HEK293 (cell line): Measurements from ENCODE around the gene ISG20L2.
A peak's percentile ranks its signal among the peaks of the same experiment; 100 is the strongest.

ENCODE experiments used
- CTCF ChIA-PET: fragments of 350-600 bp; formaldehyde crosslinking; extraction: SDS; loops from one replicate; lab custom pipeline; 2021; ENCODE audit warnings: antibody characterized with exemption; lab: Yijun Ruan, JAX
- POLR2A ChIA-PET: fragments of 300-600 bp; formaldehyde crosslinking; extraction: SDS; loops from one replicate; lab custom pipeline; 2020; ENCODE audit warnings: antibody characterized with exemption, inconsistent platforms; lab: Yijun Ruan, JAX
- H3K27ac ChIP-seq: fragments of 200-500 bp; sonication (Bioruptor generic); 2 replicates; pipeline ENCODE4 v1.5.1; 2014; ENCODE audit warnings: low read depth, low read length, control low read depth, inconsistent platforms; ENCODE audit errors: extremely low read depth
- H3K36me3 ChIP-seq, 2 experiments: fragments of 200-500 bp in 1 of 2; sonication (Bioruptor generic) in 1 of 2; 1 replicate in 1 of 2; 2 replicates in 1 of 2; pipeline ENCODE4 v1.5.1; 2014 to 2017; ENCODE audit warnings: inconsistent platforms in 2 of 2, low read length in 2 of 2; ENCODE audit not compliant: control insufficient read depth in 2 of 2, insufficient read depth in 1 of 2
- H3K4me1 ChIP-seq: fragments of 200-500 bp; sonication (Bioruptor generic); 2 replicates; pipeline ENCODE4 v1.5.1; 2014; ENCODE audit warnings: mild to moderate bottlenecking, low read length, inconsistent platforms; ENCODE audit not compliant: control insufficient read depth, insufficient read depth
- H3K4me3 ChIP-seq: 2 replicates; pipeline ENCODE4 v1.5.1; 2011; ENCODE audit warnings: low read depth, mild to moderate bottlenecking, control low read depth, low read length, moderate library complexity
- H3K9me3 ChIP-seq: fragments of 200-500 bp; sonication (Bioruptor generic); 2 replicates; pipeline ENCODE4 v1.5.1; 2014; ENCODE audit warnings: low read depth, low read length, inconsistent platforms; ENCODE audit not compliant: control insufficient read depth, insufficient read depth
- EGR2 ChIP-seq: fragments of 450-650 bp; formaldehyde crosslinking; IDR thresholded peaks from 2 replicates; pipeline ENCODE4 v1.5.1; 2016; ENCODE audit warnings: low read depth, missing biosample characterization, missing genetic modification characterization
- GLI2 ChIP-seq: fragments of 450-650 bp; formaldehyde crosslinking; IDR thresholded peaks from 2 replicates; pipeline ENCODE4; 2017; ENCODE audit warnings: missing biosample characterization, missing genetic modification characterization, low read depth, borderline replicate concordance
- GLIS1 ChIP-seq: fragments of 450-650 bp; formaldehyde crosslinking; IDR thresholded peaks from 2 replicates; pipeline ENCODE4 v1.5.1; 2016; ENCODE audit warnings: missing biosample characterization, missing genetic modification characterization
- IKZF3 ChIP-seq: fragments of 450-650 bp; IDR thresholded peaks from 2 replicates; pipeline ENCODE4 v1.5.0; 2018; ENCODE audit warnings: missing biosample characterization, mild to moderate bottlenecking, missing genetic modification characterization, moderate library complexity
- KLF1 ChIP-seq: fragments of 450-650 bp; formaldehyde crosslinking; IDR thresholded peaks from 2 replicates; pipeline ENCODE4 v1.5.1; 2016; ENCODE audit warnings: missing biosample characterization, missing genetic modification characterization
- KLF7 ChIP-seq: fragments of 450-650 bp; formaldehyde crosslinking; IDR thresholded peaks from 2 replicates; pipeline ENCODE4 v1.5.1; 2016; ENCODE audit warnings: missing biosample characterization, missing genetic modification characterization, borderline replicate concordance
- SP2 ChIP-seq: fragments of 450-650 bp; formaldehyde crosslinking; IDR thresholded peaks from 2 replicates; pipeline ENCODE4 v1.5.1; 2016; ENCODE audit warnings: missing biosample characterization, missing genetic modification characterization
- SP7 ChIP-seq: fragments of 450-650 bp; formaldehyde crosslinking; IDR thresholded peaks from 2 replicates; pipeline ENCODE4 v1.5.1; 2016; ENCODE audit warnings: missing biosample characterization, missing genetic modification characterization
- WT1 ChIP-seq: fragments of 450-650 bp; formaldehyde crosslinking; IDR thresholded peaks from 2 replicates; pipeline ENCODE4 v1.5.1; 2016; ENCODE audit warnings: missing biosample characterization, missing genetic modification characterization
- ZFHX2 ChIP-seq: fragments of 450-650 bp; formaldehyde crosslinking; conservative IDR thresholded peaks from 2 replicates; pipeline ENCODE4 v1.5.1; 2016; ENCODE audit warnings: missing biosample characterization, missing genetic modification characterization
- ZIC2 ChIP-seq: fragments of 450-650 bp; formaldehyde crosslinking; IDR thresholded peaks from 2 replicates; pipeline ENCODE4 v1.5.1; 2016; ENCODE audit warnings: missing biosample characterization, missing genetic modification characterization
- ZNF169 ChIP-seq: fragments of 450-650 bp; formaldehyde crosslinking; IDR thresholded peaks from 2 replicates; pipeline ENCODE4 v1.5.1; 2016; ENCODE audit warnings: missing biosample characterization, missing genetic modification characterization
- ZNF335 ChIP-seq: fragments of 450-650 bp; formaldehyde crosslinking; conservative IDR thresholded peaks from 2 replicates; pipeline ENCODE4 v1.5.1; 2016; ENCODE audit warnings: missing biosample characterization, missing genetic modification characterization
- ZNF423 ChIP-seq: fragments of 450-650 bp; formaldehyde crosslinking; IDR thresholded peaks from 2 replicates; pipeline ENCODE4 v1.5.1; 2016; ENCODE audit warnings: missing biosample characterization, missing genetic modification characterization
- ZNF548 ChIP-seq: fragments of 450-650 bp; formaldehyde crosslinking; IDR thresholded peaks from 2 replicates; pipeline ENCODE4 v1.5.1; 2016; ENCODE audit warnings: missing biosample characterization, missing genetic modification characterization
- ZNF571 ChIP-seq: fragments of 450-650 bp; formaldehyde crosslinking; IDR thresholded peaks from 2 replicates; pipeline ENCODE4 v1.5.0; 2017; ENCODE audit warnings: missing biosample characterization, missing genetic modification characterization
- ZNF600 ChIP-seq: fragments of 450-650 bp; formaldehyde crosslinking; IDR thresholded peaks from 2 replicates; pipeline ENCODE4 v1.5.1; 2016; ENCODE audit warnings: missing biosample characterization, missing genetic modification characterization
- TF ChIP-seq, protein P1 (sequence below): fragments of 450-650 bp; formaldehyde crosslinking; IDR thresholded peaks from 2 replicates; pipeline ENCODE4 v1.5.1; 2016; ENCODE audit warnings: missing biosample characterization, missing genetic modification characterization
- TF ChIP-seq, protein P2 (sequence below): fragments of 450-650 bp; formaldehyde crosslinking; IDR thresholded peaks from 2 replicates; pipeline ENCODE4 v1.5.1; 2016; ENCODE audit warnings: missing biosample characterization, missing genetic modification characterization
- TF ChIP-seq, protein P3 (sequence below): fragments of 450-650 bp; formaldehyde crosslinking; conservative IDR thresholded peaks from 2 replicates; pipeline ENCODE4 v1.5.1; 2016; ENCODE audit warnings: low read depth, missing biosample characterization, missing genetic modification characterization
- TF ChIP-seq, protein P4 (sequence below): fragments of 450-650 bp; formaldehyde crosslinking; IDR thresholded peaks from 2 replicates; pipeline ENCODE4 v1.5.1; 2016; ENCODE audit warnings: missing biosample characterization, missing genetic modification characterization
- TF ChIP-seq, protein P5 (sequence below): fragments of 450-650 bp; formaldehyde crosslinking; IDR thresholded peaks from 2 replicates; pipeline ENCODE4 v1.5.1; 2017; ENCODE audit warnings: missing biosample characterization, mild to moderate bottlenecking, missing genetic modification characterization, moderate library complexity
- TF ChIP-seq, protein P6 (sequence below): fragments of 450-650 bp; formaldehyde crosslinking; IDR thresholded peaks from 2 replicates; pipeline ENCODE4 v1.5.1; 2017; ENCODE audit warnings: missing biosample characterization, missing genetic modification characterization

The ISG20L2 gene

DNA sequence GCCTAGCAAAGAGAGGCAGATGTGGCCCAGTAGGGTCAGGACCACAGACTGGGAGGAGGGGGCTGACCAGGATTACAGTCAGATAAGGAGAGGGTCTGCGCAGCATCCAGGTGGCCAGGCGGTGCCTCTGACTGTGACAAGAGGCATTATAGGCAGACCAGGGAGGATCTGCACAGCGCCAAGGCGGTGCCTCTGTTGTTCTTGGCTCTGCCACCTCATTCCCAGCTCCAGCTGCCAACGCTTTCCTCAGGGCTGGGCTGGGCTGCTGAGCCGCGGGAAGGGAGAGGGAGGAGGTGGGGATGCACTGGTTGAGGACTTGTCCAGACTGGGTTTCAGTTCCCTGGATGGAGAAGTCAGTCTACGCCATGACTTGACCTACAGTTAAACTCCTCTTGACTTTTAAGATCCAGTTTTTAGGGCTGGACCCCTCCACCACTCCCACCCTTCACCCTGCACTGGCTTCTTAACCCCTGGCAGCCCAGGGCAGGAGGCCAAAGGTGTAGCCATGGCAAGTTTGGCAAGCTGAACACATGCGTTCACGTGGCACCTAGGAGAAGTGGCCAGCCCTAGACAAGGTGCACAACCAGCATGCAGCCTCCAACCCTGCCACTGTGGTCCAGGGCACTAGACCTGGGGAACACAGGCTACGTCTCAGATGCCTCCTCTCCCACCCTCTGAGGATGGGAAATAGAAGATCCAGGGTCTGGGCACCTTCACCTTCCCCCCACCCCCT lies 18.6 kb downstream of the ISG20L2 start:
- ChIA-PET POLR2A (no interaction called here), CTCF (interaction anchor here (0.6 to 20.2 kb wide), 3 partner anchors 16 to 70 kb away, joined by 3 to 579 read pairs (median 11); no protein-coding TSS in a partner anchor)
- H3K27ac ChIP-seq, result 0 out of 2 replicates have a peak overlapping the region, but pooled peaks have one; percentile 16
- H3K4me3 ChIP-seq, result no peak overlapping the region
- peaks cover 3% of the 10 kb centered on the region; the same call in 1 of the 2 replicates for H3K4me1 ChIP-seq
- no peaks in the 10 kb centered on the region for H3K9me3 ChIP-seq
- no peaks in the 10 kb centered on the region for H3K36me3 ChIP-seq
- TF ChIP-seq ZNF169 (tag by site-specific recombination) (no peak), IKZF3 (0 out of 2 replicates have a peak, but pooled peaks have one; percentile 32), ZNF423 (tag by site-specific recombination) (peak; percentile 46; the same call in 1 of the 2 replicates), ZNF600 (tag by site-specific recombination) (peak; percentile 100), EGR2 (tag by site-specific recombination) (peak; percentile 59), KLF1 (peak; percentile 94), ZNF548 (no peak), WT1 (tag by site-specific recombination) (peak; percentile 77; the same call in 1 of the 2 replicates), KLF7 (tag by site-specific recombination) (peak; percentile 45; the same call in 1 of the 2 replicates), ZFHX2 (tag by site-specific recombination) (0 out of 2 replicates have a peak, but pooled peaks have one; percentile 44), GLI2 (no peak), ZNF571 (tag by site-specific recombination) (no peak), GLIS1 (peak; percentile 31), ZIC2 (peak; percentile 87), SP2 (0 out of 2 replicates have a peak, but pooled peaks have one; percentile 14), ZNF335 (peak; percentile 39; the same call in 1 of the 2 replicates), SP7 (0 out of 2 replicates have a peak, but pooled peaks have one; percentile 34)
- TF ChIP-seq, protein P1, sequence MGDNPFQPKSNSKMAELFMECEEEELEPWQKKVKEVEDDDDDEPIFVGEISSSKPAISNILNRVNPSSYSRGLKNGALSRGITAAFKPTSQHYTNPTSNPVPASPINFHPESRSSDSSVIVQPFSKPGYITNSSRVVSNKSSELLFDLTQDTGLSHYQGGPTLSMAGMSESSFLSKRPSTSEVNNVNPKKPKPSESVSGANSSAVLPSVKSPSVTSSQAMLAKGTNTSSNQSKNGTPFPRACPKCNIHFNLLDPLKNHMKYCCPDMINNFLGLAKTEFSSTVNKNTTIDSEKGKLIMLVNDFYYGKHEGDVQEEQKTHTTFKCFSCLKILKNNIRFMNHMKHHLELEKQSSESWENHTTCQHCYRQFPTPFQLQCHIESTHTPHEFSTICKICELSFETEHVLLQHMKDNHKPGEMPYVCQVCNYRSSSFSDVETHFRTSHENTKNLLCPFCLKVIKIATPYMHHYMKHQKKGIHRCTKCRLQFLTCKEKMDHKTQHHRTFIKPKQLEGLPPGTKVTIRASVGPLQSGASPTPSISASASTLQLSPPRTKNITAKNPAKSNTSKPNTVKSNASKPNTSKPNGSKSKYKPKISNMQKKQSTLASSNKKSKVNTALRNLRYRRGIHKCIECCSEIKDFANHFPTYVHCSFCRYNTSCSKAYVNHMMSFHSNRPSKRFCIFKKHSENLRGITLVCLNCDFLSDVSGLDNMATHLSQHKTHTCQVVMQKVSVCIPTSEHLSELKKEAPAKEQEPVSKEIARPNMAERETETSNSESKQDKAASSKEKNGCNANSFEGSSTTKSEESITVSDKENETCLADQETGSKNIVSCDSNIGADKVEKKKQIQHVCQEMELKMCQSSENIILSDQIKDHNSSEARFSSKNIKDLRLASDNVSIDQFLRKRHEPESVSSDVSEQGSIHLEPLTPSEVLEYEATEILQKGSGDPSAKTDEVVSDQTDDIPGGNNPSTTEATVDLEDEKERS (tag by site-specific recombination), result no peak
- TF ChIP-seq, protein P2, sequence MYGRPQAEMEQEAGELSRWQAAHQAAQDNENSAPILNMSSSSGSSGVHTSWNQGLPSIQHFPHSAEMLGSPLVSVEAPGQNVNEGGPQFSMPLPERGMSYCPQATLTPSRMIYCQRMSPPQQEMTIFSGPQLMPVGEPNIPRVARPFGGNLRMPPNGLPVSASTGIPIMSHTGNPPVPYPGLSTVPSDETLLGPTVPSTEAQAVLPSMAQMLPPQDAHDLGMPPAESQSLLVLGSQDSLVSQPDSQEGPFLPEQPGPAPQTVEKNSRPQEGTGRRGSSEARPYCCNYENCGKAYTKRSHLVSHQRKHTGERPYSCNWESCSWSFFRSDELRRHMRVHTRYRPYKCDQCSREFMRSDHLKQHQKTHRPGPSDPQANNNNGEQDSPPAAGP (tag by site-specific recombination), result peak; percentile 90
- TF ChIP-seq, protein P3, sequence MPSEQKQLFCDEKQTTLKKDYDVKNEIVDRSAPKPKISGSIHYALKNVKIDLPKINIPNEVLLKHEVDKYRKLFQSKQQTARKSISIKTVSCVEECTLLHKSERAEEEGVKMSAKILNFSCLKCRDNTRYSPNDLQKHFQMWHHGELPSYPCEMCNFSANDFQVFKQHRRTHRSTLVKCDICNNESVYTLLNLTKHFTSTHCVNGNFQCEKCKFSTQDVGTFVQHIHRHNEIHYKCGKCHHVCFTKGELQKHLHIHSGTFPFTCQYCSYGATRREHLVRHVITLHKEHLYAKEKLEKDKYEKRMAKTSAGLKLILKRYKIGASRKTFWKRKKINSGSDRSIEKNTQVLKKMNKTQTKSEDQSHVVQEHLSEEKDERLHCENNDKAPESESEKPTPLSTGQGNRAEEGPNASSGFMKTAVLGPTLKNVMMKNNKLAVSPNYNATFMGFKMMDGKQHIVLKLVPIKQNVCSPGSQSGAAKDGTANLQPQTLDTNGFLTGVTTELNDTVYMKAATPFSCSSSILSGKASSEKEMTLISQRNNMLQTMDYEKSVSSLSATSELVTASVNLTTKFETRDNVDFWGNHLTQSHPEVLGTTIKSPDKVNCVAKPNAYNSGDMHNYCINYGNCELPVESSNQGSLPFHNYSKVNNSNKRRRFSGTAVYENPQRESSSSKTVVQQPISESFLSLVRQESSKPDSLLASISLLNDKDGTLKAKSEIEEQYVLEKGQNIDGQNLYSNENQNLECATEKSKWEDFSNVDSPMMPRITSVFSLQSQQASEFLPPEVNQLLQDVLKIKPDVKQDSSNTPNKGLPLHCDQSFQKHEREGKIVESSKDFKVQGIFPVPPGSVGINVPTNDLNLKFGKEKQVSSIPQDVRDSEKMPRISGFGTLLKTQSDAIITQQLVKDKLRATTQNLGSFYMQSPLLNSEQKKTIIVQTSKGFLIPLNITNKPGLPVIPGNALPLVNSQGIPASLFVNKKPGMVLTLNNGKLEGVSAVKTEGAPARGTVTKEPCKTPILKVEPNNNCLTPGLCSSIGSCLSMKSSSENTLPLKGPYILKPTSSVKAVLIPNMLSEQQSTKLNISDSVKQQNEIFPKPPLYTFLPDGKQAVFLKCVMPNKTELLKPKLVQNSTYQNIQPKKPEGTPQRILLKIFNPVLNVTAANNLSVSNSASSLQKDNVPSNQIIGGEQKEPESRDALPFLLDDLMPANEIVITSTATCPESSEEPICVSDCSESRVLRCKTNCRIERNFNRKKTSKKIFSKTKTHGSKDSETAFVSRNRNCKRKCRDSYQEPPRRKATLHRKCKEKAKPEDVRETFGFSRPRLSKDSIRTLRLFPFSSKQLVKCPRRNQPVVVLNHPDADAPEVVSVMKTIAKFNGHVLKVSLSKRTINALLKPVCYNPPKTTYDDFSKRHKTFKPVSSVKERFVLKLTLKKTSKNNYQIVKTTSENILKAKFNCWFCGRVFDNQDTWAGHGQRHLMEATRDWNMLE (tag by site-specific recombination), result no peak
- TF ChIP-seq, protein P4, sequence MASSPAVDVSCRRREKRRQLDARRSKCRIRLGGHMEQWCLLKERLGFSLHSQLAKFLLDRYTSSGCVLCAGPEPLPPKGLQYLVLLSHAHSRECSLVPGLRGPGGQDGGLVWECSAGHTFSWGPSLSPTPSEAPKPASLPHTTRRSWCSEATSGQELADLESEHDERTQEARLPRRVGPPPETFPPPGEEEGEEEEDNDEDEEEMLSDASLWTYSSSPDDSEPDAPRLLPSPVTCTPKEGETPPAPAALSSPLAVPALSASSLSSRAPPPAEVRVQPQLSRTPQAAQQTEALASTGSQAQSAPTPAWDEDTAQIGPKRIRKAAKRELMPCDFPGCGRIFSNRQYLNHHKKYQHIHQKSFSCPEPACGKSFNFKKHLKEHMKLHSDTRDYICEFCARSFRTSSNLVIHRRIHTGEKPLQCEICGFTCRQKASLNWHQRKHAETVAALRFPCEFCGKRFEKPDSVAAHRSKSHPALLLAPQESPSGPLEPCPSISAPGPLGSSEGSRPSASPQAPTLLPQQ, result 0 out of 2 replicates have a peak, but pooled peaks have one; percentile 21
- TF ChIP-seq, protein P5, sequence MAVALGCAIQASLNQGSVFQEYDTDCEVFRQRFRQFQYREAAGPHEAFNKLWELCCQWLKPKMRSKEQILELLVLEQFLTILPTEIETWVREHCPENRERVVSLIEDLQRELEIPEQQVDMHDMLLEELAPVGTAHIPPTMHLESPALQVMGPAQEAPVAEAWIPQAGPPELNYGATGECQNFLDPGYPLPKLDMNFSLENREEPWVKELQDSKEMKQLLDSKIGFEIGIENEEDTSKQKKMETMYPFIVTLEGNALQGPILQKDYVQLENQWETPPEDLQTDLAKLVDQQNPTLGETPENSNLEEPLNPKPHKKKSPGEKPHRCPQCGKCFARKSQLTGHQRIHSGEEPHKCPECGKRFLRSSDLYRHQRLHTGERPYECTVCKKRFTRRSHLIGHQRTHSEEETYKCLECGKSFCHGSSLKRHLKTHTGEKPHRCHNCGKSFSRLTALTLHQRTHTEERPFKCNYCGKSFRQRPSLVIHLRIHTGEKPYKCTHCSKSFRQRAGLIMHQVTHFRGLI (tag by site-specific recombination), result peak; percentile 79
- TF ChIP-seq, protein P6, sequence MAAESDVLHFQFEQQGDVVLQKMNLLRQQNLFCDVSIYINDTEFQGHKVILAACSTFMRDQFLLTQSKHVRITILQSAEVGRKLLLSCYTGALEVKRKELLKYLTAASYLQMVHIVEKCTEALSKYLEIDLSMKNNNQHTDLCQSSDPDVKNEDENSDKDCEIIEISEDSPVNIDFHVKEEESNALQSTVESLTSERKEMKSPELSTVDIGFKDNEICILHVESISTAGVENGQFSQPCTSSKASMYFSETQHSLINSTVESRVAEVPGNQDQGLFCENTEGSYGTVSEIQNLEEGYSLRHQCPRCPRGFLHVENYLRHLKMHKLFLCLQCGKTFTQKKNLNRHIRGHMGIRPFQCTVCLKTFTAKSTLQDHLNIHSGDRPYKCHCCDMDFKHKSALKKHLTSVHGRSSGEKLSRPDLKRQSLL, result peak; percentile 30; the same call in 1 of the 2 replicates
